SK-N-SH treated with all-trans-retinoic acid at 6 μM for 48 hours (cell line): ENCODE measurements around the gene DCX.

Experiments used
- CSDC2 ChIP-seq: fragments of 250-450 bp; sonication (Bioruptor Pico); IDR thresholded peaks from 2 replicates; pipeline ENCODE4 v1.5.0; 2020; ENCODE audit warnings: mild to moderate bottlenecking, moderate library complexity
- OSR1 ChIP-seq: fragments of 250-450 bp; sonication (Bioruptor Pico); IDR thresholded peaks from 2 replicates; pipeline ENCODE4 v1.8.0; 2022; ENCODE audit warnings: moderate library complexity, mild to moderate bottlenecking, inconsistent platforms
- PPARA ChIP-seq: fragments of 250-450 bp; sonication (Bioruptor Pico); IDR thresholded peaks from 2 replicates; pipeline ENCODE4 v1.5.0; 2020; ENCODE audit warnings: mild to moderate bottlenecking, borderline replicate concordance
- RARB ChIP-seq: fragments of 250-450 bp; sonication (Bioruptor Pico); IDR thresholded peaks from 2 replicates; pipeline ENCODE4 v1.8.0; 2021; ENCODE audit warnings: mild to moderate bottlenecking, moderate library complexity
- TCF4 ChIP-seq: fragments of 250-450 bp; sonication (Bioruptor Pico); IDR thresholded peaks from 2 replicates; pipeline ENCODE4 v1.8.0; 2021; ENCODE audit warnings: mild to moderate bottlenecking, moderate library complexity, borderline replicate concordance
- ZFP3 ChIP-seq: fragments of 250-450 bp; sonication (Bioruptor Pico); IDR thresholded peaks from 2 replicates; pipeline ENCODE4 v1.5.0; 2020; ENCODE audit warnings: mild to moderate bottlenecking, moderate library complexity
- ZNF565 ChIP-seq: fragments of 450-650 bp; formaldehyde crosslinking; conservative IDR thresholded peaks from 2 replicates; pipeline ENCODE4 v1.5.0; 2020; ENCODE audit warnings: low read depth, mild to moderate bottlenecking, moderate library complexity
- TF ChIP-seq, protein P1 (sequence below): fragments of 250-450 bp; sonication (Bioruptor Pico); IDR thresholded peaks from 2 replicates; pipeline ENCODE4 v1.5.1; 2020; ENCODE audit warnings: low read depth, mild to moderate bottlenecking, moderate library complexity
- TF ChIP-seq, protein P2 (sequence below): fragments of 250-450 bp; sonication (Bioruptor Pico); IDR thresholded peaks from 2 replicates; pipeline ENCODE4 v1.8.0; 2020; ENCODE audit warnings: mild to moderate bottlenecking, moderate library complexity, borderline replicate concordance

DNA sequence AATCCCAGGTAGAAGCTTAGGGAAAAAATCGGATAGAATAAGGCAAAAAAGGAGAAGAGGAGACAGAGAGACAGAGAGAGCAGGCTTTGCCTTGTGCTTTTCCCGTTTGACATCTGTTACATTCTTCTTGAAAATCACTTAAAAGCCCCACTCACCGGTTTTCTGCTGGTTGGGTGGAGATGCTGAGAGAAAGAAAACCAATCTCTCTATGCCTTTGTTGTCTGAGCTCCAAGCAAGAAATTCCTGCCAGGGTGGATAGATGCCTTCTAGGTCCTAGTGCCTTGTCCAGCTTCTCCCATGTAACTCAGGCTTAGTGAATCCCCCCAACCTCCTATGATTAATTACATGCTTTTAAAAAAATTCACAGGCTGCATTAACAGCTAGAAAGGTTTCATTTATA lies at the start of gene DCX:
- TF ChIP-seq OSR1 (no peak), CSDC2 (no peak), ZFP3 (CRISPR knock-in tag) (no peak), ZNF565 (CRISPR knock-in tag) (no peak), RARB (CRISPR knock-in tag) (no peak), TCF4 (CRISPR knock-in tag) (no peak), PPARA (CRISPR knock-in tag) (no peak)
- TF ChIP-seq, protein P1, sequence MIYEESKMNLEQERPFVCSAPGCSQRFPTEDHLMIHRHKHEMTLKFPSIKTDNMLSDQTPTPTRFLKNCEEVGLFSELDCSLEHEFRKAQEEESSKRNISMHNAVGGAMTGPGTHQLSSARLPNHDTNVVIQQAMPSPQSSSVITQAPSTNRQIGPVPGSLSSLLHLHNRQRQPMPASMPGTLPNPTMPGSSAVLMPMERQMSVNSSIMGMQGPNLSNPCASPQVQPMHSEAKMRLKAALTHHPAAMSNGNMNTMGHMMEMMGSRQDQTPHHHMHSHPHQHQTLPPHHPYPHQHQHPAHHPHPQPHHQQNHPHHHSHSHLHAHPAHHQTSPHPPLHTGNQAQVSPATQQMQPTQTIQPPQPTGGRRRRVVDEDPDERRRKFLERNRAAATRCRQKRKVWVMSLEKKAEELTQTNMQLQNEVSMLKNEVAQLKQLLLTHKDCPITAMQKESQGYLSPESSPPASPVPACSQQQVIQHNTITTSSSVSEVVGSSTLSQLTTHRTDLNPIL (CRISPR knock-in tag): no peak
- TF ChIP-seq, protein P2, sequence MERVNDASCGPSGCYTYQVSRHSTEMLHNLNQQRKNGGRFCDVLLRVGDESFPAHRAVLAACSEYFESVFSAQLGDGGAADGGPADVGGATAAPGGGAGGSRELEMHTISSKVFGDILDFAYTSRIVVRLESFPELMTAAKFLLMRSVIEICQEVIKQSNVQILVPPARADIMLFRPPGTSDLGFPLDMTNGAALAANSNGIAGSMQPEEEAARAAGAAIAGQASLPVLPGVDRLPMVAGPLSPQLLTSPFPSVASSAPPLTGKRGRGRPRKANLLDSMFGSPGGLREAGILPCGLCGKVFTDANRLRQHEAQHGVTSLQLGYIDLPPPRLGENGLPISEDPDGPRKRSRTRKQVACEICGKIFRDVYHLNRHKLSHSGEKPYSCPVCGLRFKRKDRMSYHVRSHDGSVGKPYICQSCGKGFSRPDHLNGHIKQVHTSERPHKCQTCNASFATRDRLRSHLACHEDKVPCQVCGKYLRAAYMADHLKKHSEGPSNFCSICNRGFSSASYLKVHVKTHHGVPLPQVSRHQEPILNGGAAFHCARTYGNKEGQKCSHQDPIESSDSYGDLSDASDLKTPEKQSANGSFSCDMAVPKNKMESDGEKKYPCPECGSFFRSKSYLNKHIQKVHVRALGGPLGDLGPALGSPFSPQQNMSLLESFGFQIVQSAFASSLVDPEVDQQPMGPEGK (CRISPR knock-in tag): no peak
